GM21526 (cell line): ENCODE measurements around the gene BRME1.
"Not testable (repeated sequence)": the region's sequence is repeated elsewhere in the genome, so short reads cannot be mapped to it uniquely, and the experiment has no call there.

ENCODE experiments used
- ATAC-seq: cut with Tn5 transposase; IDR thresholded peaks from one replicate; pipeline ENCODE4 v1.9.1; 2021; ENCODE audit warnings: moderate library complexity; ENCODE audit not compliant: unreplicated experiment, low FRiP score

The BRME1 gene

DNA sequence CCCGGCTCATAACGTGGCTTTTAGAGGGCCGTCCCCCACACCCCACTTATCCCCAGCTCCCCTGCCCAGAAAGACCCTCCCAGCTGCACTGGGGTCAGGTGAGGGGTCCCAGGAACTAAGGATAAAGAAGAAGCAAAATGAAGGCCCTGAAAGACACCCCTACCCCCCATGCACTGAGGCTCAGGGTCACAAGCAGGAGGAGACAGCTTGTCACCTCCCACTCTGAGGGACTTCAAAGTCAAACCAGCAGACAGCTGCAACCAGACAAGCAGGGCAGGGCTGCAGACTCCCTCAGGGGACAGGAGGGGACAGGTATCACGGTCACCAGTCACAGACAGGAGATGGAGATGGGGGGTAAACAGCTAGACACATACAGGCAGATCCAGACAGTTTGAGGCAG is 35.0 kb downstream of the BRME1 start:
- no peak for ATAC-seq

DNA sequence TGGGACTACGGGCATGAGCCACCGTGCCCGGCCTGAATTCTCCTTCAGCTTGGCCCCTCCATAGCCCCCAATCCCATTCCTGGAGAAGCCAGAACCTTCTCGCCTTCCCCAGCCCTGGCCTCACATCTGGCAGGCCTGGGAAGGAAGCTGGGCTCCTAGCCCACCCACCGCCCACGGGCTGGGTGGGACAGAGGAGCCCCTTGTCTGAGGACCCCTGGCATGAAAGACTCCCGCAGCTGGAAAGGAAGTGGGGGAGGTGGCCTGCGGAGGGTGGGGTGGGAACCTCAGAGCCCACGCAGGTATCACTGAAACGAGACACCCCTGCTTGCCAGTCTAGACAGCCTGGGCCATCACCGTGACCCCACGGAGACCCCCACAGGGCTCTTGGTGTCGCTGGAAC is 36.6 kb downstream of the BRME1 start:
- ATAC-seq: no peak

GRCh38 chr19:13868663-13869062 is 37.3 kb downstream of the BRME1 start:
- ATAC-seq: no peak

- no peak for ATAC-seq
Measured at GRCh38 chr19:13866463-13867046, 39.4 kb downstream of the BRME1 start.

DNA sequence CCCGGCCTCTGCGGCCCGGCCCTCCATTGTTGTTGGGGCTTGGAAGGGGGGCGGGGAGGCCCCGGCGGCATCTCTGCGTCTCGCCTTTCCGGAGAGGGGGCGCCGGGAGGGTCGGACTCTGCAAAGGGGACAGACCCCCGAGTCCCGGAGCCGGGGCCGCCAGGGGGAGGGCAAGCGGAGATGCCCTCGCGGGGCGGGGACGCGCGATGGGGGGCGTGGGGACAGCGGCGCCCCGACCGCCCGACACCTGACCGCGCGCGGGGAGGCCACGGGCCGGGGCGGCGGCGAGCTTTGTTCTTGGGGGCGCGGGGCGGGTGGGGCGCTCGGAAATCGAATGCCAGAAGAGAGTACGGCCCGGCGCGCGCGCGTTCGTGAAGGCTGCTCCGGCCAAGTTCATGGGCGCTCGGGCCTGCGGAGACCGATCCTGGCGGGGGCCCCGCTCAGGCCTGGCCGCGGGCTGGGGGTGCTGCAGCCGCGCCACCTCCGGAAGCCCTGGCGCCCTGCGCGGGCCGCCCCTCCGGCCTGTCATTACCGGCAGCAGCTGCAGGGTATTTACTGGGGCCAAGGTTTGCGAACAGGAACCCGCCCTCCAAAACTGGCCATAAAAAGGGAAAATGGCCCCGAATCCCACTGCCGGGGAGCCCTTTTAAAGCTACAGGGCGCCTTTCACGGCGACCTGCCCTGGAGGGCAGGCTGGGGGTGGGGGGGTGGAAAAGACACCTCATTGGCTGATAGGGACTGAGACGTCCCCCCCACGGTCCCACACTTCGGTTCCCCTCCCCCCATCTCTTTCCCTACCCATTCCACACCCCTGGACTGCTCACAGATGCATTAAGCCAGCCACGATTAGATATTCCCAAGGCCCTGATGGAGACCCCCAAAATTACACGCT is 40.1 kb downstream of the BRME1 start:
- ATAC-seq: no peak

- ATAC-seq: no peak
Measured at GRCh38 chr19:13864667-13865570, 41.0 kb downstream of the BRME1 start.

DNA sequence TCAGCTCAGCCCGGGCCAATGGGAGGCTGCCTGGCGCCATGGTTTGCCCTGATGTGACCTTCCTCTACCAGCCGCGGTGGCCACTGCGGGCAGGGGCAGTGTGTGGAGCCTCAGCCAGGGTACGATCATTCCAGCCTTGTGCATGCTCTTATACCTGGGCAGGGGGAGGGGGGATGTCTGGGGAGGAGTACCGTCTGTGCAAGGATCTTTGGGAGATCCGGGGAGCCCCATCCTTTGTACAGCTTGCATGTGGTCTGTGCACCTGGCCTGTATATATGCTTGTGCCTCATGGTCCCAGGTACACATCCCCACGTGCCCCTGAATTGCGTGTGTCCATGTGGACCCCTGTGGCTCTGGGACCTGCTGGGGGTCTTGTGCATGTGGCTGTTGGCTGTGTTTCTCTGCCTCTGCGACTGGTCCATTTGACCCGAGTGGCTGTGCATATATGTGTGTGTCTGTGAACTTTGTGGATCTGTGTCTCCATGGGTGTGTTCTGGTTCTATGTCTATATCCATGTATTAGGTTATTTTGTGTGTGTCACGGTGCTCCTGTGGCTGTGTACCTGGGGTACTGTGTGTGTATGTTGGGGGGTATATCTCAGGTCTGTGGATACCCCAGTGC is 41.8 kb downstream of the BRME1 start:
- no peak for ATAC-seq

DNA sequence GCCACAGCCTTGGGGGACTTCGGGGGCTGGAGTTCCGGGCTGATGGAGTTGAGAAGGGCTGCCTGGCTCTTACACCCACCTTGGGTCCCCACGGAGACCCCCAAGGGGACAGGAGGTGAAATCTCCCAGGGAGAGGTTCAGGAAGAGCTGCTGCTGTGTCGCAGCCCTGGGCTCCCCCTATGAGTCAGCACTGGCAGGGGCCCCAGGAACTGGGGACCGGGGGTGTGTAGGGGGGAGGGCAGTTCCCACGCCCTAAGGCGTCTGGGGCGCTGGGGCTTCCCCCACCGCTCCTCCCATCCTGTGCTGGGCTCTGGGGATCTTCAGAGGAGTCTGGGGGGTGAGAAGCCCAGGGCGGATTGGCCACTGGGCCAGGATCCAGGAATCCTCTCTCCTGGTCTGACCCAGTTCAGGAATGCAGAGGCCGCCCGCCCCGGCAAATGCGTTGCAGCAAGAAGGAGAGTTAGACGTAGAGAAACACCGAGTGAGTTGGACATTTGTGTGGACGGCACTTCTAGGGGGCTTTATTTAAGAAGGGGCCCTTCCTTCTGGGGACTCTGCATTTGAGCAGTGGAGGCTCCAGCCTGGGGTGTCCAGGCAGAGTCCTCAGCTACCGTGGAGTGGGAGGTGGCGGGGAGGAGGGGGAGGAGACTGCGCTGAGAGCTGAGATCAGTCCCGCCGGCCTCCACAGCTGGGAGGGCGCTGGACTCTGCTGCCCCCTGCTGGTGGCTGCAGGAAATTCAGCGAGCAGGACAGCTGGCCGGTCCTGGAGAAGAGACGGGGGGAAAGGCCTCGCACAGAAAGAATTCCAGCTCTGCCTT is 44.0 kb downstream of the BRME1 start:
- ATAC-seq: no peak

DNA sequence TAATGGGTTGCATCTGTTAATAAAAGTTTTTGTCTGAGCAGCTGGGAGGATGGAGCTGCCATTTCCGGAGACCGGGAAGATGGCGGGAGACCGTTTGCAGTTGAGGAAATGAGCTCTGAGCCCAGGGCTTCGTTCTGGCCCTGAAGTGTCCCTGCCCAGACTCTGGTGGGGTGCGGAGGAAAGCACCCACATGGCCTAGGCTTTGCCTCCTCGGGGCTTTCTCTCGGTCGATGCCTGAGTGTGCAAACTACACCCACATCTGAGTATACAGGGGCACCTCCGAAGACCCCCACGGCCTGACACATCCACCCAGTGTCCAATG is 44.6 kb downstream of the BRME1 start:
- ATAC-seq: no peak

- no peak for ATAC-seq
Measured at GRCh38 chr19:13860679-13861391, 45.1 kb downstream of the BRME1 start.

DNA sequence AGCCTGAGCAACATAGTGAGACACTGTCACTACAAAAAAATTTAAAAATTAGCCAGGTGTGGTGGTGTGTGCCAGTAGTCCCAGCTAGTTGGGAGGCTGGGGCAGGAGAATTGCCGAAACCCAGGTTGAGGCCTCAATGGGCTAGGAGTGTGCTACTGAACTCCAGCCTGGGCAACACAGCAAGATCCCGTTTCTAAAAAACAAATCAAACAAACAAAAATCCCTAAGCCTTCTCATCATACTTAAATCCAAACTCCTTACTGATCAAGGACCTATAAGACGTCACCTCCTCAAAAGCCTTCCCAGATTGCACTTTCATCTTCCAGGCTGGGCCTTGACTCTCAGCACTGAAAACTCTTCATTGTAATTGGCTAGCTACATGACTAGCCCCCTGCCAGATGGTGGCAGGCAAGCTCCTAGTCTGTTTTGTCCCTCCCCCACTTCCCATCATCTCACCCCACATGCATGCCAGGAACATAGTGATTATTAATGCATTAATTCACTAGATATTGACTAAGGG is 46.5 kb downstream of the BRME1 start:
- ATAC-seq: no peak

GRCh38 chr19:13856497-13856896 is 49.4 kb downstream of the BRME1 start:
- no peak for ATAC-seq

- not testable (repeated sequence) for ATAC-seq
Measured at GRCh38 chr19:13852171-13852707, 53.7 kb downstream of the BRME1 start.

DNA sequence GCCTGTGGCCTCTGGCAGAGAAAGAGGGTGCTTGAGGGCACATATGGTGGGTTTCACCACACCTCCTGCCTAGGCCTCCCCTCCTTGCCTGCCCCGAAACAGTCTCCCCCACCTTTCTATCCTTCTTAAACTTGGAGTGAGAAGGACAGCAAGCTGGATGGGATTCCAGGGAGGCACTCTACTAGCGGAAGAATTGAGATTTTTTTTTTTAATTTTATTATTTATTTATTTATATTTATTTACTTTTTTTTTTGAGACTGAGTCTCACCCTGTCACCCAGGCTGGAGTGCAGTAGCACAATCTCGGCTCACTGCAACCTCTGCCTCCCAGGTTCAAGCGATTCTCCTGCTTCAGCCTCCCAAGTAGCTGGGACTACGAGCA is 54.2 kb downstream of the BRME1 start:
- not testable (repeated sequence) for ATAC-seq

DNA sequence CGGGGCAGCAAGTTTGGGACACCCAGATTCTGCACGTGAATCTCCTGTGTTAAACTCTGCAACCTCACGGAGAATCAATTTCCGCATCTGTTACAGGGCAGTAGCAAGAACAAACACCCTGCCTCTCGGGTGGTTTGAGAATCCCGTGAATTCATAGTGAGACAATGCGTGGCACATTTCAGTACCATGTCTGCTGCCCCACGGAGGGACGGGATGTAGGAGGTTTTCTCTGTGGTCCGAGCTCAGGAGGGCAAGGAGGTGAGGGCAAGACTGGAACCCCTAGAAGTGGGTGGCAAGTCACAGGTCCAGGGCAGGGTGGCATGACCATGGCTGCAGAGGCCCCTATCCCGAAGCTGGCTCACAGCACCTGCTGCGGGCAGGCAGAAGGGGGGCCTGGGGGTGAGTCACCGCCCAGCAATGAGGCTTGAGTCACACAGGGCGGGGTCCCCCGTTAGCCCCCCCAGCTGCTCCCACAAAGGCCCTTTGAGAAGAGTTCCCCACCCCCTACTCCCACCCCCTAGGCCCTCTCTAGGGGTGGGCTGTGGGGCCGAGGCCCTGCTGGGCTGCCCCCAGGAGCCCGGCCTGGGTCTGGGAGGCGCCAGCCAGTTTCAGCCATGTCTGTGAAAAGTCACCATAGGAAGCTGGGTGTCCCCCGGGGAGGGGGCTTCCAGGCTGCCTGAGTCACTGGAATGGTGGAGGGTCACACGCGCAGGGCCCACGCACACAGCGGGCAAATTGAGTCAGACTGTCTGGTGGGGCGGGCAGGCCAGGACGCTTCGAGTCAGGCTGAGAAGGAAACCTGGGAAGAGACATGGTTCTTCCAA is 54.8 kb downstream of the BRME1 start:
- ATAC-seq: no peak

GRCh38 chr19:13849991-13850909 is 55.7 kb downstream of the BRME1 start:
- no peak for ATAC-seq
